Measurements from ENCODE around the gene MED22.
"Not testable (repeated sequence)": the region's sequence is repeated elsewhere in the genome, so short reads cannot be mapped to it uniquely, and the experiment has no call there.

Gene MED22

DNA sequence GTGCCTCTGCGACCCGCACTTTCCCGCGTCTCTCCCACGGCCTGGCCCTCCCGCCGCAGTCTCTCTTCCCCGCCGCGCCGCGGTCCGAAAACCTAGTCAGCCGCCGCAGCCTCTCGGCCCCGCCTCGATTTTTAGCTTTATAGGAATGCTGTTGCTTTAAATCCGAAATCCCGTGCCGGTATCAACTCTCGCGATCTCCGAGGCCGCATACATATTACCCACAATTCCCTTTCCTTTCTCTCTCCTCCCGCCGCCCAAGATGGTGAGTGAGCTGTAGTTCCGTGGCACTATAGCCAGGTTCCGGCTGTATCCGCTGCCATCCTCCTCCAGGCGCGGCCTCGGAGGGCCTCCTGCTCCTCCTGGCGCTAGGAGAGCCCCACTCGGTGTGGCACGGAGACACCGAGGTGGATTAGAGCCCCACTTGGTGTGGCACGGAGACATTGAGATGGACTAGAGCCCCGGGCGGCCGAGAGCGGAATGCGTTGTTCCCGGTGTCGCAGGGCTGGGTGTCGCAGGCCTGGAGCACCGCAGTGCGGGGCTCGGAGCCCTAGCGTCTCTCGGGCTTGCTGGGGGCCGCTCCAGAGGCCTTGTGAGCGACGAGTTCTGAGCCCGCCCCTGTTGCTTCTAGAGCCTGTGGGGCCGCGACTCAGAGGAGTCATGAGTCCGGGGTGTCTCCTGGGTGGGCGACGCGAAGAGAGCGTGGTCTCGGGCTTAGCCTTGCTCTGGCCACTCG, at the start of gene MED22, which contains the start of gene RPL7A:
MED22 (minus strand) TSS at position 147 of the 733 bp plus-strand sequence. CDS start 1,469 bp downstream, outside the sequence.
RPL7A (plus strand) TSS at position 234 of the 733 bp plus-strand sequence; CDS start at position 260, 26 bp downstream.
- peak; percentile 84 for DNase-seq (ENCODE audit: low read depth, low spot score)

DNA sequence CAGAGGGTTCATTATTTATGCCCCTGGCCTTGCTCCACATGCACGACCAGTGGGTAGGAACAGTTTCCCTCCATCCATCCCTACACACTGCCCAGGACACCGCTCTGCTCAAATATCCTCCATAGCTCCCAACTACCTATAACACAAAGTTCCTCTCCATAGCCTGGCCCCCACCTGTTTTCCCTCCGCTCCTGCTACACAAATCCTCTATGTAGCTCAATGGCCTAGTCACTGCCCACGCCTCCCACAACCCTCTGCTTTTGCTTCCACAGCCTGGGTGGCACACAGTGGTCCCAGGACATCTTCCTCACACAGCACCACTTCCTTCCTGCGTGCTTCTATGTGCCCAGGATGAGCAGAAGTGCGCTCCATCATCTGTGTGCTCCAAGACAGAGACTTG, 49.4 kb upstream of the MED22 start:
- DNase-seq (ENCODE audit: low read depth, low spot score): no peak

DNA sequence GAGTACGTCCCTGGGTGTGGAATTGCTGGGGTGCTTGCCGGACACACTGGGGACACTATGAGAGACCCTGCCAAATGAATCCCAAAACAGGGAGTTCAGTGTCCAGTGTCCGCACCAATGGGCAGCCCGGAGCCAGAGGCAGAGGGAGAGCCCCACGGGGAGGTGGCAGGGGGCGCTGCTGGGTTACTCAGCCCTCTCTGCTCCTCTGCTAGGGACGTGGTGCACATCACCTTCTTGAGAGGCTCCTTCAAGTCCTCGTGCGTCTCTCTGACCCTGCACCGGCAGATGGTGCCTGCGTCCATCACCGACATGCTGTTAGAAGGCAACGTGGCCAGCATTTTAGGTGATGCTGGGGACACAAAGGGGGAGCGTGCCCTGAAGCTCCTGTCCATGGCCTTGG, 49.0 kb upstream of the MED22 start:
- no peak for DNase-seq (ENCODE audit: low read depth, low spot score)

DNA sequence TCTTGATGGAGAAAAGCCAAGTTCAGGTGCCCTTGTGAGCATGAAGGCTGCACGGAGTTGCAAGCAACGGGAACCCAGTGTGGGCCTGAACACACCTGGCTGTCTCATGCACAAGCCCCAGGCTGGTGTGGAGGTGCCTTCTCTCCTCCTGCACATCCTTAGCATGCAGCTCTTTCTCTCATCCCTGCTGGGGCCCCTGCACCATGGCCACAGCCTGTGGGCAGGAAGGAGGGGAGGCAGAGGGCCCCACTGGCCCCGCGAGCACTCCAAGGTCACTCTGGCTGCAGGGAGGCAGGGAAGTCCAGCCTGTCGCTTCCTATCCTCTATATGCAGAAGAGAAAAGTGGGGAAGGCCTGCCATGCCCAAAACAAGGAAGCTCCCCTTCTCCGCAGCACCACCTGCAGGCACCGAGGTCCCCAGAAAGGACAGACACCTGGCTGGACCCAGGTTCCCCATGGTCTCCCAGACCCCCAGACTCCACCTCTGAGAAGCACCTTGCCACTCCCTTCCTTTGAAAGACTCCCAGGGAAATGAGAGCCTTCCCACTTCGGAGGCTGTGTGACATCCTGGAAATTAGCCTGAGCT, 46.8 kb upstream of the MED22 start:
- DNase-seq (ENCODE audit: low read depth, low spot score): no peak

DNA sequence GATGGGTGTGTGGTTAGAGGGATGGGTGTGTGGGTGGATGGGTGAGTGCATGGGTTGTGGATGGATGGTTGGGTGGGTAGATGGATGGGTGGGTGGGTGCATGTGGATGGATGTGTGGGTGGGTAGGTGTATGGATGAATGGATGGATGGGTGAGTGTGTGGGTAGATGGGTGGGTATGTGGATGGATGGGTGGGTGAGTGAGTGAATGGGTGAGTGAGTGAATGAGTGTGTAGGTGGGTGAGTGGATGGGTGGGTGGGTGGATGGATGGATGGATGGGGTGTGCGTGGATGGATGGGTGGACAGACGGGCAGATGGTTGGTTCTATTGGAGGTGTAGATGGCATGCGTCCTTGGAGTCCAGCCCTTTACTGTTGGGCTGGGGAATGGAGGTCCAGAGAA, 45.5 kb upstream of the MED22 start:
- DNase-seq (ENCODE audit: low read depth, low spot score): no peak

DNA sequence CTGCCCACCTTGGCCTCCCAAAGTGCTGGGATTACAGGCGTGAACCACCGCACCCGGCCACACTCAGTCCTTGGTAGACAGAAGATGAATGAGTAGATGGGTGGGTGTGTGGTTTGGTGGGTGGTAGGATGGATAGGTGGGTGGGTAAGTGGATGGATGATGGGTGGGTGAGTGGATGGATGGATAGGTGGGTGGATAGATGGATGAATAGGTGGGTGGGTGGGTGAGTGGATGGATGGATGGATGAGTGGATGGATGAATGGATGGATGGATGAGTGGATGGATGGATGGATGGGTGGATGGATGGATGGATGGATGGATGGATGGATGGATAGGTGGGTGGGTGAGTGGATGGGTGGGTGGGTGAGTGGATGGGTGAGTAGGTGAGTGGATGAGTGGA, 44.4 kb upstream of the MED22 start:
- DNase-seq (ENCODE audit: low read depth, low spot score): not testable (repeated sequence)

DNA sequence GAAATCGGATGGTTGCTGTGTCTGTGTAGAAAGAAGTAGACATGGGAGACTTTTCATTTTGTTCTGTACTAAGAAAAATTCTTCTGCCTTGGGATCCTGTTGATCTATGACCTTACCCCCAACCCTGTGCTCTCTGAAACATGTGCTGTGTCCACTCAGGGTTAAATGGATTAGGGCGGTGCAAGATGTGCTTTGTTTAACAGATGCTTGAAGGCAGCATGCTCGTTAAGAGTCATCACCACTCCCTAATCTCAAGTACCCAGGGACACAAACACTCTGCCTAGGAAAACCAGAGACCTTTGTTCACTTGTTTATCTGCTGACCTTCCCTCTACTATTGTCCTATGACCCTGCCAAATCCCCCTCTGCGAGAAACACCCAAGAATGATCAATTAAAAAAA, 43.5 kb upstream of the MED22 start:
- DNase-seq (ENCODE audit: low read depth, low spot score): not testable (repeated sequence)

DNA sequence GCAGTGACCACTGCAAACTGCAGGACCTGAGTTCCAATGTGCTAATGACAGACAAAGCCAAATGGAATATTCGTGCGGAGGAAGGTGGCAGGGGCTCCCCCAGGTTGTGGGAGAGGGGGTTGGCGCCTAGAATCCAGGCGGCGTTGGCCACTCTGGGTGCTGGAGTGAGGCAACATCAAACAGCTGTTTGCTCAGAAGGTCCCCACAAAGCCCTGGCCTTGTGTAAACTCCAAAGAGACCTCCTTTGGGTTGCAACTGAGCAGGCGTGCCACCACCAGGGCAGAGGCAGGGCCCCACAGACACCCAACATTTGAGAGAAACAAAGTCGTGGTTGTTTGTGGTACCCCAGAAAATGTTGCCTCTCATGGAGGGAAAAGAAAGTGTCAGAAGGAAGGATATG, 42.8 kb upstream of the MED22 start:
- no peak for DNase-seq (ENCODE audit: low read depth, low spot score)

DNA sequence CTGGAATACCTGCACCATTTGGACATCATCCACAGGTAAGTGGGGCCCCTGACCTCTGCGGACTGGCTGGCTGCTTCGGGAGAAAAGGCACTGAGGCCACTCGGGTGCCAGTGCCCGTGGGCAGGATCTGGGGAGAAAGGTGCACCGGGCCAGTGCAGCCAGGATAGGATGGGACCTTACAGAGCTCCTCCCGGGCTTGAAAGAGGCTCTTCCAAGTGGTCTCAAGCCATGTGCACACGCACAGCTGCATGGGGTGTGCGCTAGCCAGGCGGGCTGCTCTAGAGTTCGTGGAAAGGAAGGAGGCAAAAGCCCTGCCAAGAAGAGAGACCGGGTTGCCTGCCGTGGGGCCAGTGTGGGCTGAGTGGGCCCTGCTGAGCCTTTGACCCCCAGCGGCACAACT, 41.6 kb upstream of the MED22 start:
- DNase-seq (ENCODE audit: low read depth, low spot score): no peak

DNA sequence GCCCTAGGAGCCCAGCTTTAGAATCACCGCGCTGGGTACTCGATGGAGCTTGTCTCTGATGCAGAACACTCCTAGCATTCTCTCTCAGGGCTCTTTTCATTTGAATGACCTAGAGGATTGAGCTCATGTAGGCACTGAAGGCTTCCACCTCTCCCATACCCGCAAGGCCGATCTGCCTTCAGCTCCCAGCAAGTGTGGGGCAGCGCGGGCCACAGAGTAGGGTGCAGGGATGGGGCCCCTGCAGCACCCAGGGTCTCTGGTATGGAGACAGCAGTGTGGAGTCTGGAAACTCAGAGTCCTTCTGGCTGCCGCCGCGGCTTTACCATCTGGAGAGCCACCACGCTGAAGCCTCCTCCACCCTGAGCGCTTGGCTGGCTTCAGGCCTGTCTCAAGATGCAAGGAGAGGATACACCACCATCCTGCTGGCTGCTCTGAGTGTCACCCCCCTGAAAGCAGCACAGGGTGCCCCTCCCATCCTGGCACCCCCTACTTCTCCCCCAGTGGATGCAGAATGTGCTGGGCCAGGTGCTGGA, 41.2 kb upstream of the MED22 start:
- no peak for DNase-seq (ENCODE audit: low read depth, low spot score)

DNA sequence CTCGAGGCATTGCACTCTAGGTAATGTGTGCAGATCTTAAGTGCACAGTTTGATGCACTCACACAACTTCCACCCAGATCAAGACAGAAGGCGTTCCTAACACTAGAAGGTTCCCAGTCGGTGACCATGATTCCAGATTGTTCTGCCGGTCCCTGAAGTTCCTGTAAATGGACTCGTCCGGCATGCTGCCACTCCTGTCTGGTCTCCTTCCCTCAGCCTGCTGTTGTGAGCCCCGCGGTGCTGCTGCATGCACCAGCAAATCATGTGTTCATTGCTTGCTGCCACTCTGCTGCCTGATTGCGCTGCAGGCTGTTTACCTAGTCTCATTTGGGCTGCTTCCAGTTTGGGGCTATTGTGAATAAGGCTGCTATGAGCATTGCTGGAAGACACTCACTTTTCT, 39.7 kb upstream of the MED22 start:
- no peak for DNase-seq (ENCODE audit: low read depth, low spot score)

DNA sequence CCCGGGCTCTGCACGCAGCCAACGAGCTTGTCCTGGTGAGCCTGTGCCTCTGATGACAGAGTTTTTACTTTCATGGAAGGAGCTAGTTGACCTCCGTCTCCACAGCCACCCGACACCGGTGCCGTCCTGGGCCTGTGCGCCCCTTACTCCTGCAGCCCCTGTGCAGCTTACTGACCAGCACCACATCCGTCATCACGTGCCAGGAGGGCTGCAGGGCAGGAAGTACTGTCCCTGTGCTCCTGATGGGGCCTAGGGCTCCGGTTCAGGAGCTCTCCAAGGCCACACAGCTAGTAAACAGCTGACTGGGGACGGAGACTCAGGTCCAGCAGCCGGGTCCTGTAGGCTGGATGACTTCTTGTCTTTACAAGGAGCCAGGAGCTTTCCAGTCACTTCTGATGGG, 38.4 kb upstream of the MED22 start:
- no peak for DNase-seq (ENCODE audit: low read depth, low spot score)

DNA sequence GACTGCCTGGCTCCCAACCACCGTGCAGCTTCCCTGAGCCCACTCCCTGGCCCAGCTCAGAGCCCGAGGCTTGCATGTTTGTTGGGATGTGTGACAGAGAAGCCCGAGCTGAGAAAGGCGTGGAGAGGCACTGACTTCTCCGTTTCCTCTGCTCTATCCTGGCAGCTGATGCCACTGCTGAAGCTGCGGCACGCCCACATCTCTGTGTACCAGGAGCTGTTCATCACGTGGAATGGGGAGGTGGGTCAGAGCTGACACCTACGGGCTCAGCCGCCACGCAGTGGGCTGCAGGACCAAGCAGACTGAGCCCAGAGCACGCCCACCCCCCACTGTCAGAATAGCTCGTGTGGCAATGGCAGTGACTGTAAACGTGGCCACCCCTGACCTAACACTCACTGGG, 37.5 kb upstream of the MED22 start:
- no peak for DNase-seq (ENCODE audit: low read depth, low spot score)

DNA sequence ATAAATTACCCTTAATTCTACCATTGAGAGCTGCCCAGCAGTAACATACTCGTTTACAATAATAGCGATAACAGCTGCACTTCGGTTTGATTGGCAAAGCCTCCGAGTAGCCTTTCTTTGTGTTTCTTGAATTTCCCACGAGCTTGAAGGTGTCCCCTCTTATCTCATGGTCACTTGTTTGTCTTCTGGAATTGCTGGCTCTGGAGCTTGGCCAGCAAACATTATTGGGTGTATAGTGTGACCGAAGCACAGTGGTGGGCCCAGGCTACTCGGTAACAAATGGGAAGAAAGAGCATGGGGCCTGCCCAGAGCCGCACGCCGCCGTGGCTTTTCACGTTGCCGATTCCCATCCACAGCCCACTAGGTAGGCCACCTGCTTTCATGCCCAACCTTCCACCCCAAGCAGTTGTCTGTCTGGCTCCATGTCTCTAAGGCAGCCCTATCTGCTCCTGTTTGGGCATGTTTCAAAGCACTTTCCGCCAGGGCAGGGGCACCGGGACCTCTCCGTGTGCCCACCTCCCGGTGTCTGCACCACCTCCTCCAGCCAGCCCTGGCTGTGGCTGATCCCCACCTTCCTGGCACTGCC, 36.9 kb upstream of the MED22 start:
- no peak for DNase-seq (ENCODE audit: low read depth, low spot score)

DNA sequence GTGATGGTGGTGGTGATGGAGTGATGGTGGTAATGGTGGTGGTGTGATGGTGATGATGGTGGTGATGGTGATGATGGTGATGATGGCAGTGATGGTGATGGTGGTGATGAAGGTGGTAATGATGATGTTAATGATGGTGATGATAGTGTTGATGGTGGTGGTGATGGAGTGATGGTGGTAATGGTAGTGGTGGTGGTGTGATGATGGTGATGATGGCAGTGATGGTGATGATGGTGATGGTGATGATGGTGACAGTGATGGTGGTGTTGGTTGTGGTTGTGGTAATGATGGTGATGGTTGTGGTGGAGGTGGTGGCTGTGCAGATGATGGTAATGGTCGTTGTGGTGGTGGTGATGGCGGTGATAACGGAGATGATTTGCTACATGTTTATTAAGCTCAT, 35.5 kb upstream of the MED22 start:
- DNase-seq (ENCODE audit: low read depth, low spot score): no peak

DNA sequence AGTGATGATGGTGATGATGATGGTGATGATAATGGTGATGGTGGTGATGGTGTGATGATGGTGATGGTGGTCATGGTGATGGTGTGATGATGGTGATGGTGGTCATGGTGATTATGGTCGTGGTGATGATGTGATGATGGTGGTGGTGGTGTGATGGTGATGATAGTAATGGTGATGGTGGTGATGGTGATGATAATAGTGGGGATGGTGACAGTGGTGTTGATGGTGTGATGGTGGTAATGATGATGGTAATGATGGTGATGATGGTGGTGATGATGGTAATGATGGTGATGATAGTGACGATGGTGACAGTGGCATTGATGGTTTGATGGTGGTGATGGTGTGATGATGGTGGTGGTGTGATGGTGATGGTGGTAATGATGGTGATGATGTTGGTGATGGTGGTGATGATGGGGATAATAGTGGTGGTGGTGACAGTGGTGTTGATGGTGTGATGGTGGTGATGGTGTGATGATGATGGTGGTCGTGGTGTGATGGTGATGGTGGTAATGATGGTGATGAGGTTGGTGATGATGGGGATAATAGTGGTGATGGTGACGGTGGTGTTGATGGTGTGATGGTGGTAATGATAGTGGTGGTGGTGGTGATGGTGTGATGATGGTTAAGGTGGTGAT, 34.7 kb upstream of the MED22 start:
- no peak for DNase-seq (ENCODE audit: low read depth, low spot score)

DNA sequence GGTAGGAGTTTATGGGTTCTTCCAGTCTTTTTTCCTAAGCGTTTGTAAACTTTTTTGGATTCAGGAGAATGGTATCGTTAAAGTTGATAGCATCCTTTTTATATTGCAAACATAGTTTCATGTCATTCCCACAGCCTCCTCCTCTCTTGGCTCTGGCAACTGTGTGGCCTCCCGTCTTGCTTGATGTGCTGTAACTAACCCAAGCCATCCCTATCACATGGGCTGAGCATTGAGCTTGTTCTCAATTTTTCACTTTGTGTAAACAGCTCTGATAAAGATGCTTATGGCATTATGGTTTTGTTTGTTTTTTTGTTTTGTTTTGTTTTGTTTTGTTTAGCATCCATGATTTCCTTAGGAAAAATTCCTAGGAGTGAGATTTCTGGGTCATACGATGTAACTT, 32.8 kb upstream of the MED22 start:
- no peak for DNase-seq (ENCODE audit: low read depth, low spot score)

DNA sequence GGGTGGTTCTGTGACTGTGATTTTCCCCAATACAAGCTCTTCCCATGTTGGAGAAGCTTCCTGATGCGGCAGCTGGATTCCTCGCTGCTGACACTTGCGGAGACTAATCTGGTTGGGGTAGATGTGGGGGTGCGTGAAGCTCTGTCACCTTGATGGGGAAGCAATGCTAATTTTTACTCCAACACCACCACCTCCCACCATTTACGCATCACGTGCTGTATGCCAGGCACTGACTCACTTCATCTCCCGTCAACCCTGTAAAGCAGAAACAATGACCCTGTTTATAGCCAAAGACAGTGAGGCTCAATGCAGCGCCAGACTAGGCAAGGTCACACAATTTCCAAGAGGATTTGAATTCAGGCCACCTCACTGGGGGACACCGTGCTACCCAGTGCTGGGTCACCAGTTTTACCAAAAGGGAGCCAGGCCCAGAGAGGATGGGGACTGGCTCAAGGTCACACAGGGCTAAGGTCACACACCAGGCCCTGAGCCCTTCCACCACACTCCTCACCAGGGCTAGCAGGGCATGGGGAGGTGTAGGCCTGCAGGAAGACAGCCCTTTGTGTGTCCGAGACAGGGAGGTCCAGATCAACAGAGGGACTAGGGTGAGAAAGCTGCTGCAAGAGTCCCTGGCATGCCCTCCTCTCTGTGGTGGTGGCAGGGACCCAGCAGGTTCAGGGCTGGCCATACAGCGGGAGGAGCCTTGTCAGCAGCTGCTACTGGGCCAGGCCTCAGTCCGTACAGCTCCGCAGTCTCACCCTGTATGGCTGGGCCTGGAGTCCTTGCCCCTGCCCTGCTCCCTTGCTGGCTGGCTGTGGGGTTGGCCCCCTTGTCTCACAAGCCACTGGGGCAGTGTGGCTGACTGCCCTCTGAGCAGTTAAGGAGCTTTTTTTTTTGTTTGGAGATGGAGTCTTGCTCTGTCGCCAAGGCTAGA, 31.5 kb upstream of the MED22 start:
- DNase-seq (ENCODE audit: low read depth, low spot score): no peak

DNA sequence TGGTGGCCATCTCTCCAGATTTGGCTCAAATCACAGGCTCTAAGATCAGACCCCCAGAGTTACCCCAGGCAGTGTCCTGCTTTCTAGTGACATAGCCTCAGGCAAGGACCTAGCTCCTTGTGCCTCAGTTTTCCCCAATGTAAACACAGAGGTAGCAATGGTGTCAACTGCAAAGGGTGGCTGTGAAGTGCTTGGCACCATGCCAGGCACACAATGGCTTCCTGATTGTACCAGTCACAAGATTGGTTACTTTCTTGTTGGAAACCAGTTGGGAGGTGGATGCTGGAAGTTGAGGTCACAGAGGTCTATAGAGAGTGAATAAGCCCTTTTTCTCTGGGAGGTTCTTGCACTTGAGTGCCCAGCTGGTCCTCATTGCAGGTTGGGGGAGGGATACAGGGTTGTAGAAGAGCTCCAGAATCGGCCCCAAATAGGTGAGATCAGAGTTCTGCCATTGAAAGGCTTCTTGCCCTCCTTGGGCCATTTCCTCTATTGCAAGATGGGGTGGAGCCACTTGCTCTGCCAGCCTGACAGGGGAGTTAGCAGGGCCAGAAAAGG, 30.6 kb upstream of the MED22 start:
- DNase-seq (ENCODE audit: low read depth, low spot score): no peak

DNA sequence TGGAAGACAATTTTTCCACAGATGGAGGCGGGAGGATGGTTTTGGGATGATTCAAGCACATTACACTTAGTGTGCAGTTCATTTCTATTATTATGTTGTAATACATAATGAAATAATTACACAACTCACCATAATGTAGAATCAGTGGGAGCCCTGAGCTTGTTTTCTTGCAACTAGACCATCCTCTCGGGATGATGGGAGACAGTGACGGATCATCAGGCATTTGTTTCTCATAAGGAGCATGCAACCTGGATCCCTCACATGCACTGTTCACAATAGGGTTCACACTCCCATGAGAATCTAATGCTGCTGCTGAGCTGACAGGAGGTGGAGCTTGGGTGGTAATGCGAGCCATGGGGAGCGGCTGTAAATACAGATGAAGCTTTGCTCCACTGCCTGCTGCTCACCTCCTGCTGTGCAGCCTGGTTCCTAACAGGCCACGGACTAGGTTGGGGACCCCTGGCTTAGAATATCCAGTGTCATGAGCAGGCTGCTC, 29.8 kb upstream of the MED22 start:
- DNase-seq (ENCODE audit: low read depth, low spot score): no peak

DNA sequence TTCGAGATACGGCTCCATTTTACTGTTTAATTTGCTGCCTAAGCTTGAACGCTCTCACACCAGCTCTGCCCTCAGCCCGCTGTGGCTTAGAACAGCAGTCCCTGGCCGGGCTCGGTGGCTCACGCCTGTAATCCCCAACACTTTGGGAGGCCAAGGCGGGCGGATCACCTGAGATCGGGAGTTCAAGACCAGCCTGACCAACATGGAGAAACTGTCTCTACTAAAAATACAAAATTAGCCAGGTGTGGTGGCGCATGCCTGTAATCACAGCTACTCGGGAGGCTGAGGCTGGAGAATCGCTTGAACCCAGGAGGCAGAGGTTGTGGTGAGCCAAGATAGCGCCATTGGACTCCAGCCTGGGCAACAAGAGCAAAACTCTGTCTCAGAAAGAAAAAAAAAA, 29.3 kb upstream of the MED22 start:
- DNase-seq (ENCODE audit: low read depth, low spot score): not testable (repeated sequence)
